HCT116 (cell line): ENCODE data around the gene ZNF593. TPM values are rescaled to one million over a fixed set of nuclear protein-coding genes. Genes with fewer than 3 reads are reported as not detected.

Source experiments
- ATAC-seq: fragments of 200-7000 bp; cut with Tn5 transposase; 2 replicates; pipeline ENCODE4 v1.9.1; 2020; ENCODE audit warnings: mild to moderate bottlenecking, moderate library complexity
- BruUV-seq: library from RNA; stranded (reverse); fragments of 400-500 nt; replicated peaks from 2 replicates; lab custom pipeline; 2021; lab: Mats Ljungman, UMichigan
- CTCF ChIA-PET: fragments of 300-600 bp; sonication (Branson Sonifier 250); formaldehyde crosslinking; loops from one replicate; lab custom pipeline; 2021; ENCODE audit warnings: antibody characterized with exemption; lab: Charles Lee
- POLR2A ChIA-PET: fragments of 300-600, 350-600 bp; sonication (Branson Sonifier 250); formaldehyde crosslinking; loops from one replicate; lab custom pipeline; 2021; ENCODE audit warnings: antibody characterized with exemption; lab: Charles Lee
- RAD21 ChIA-PET, 2 experiments: fragments of 300-600 bp; sonication (Branson Sonifier 250); formaldehyde crosslinking; loops; one replicate each; lab custom pipeline; 2023; ENCODE audit warnings: low total read pairs in 2 of 2; ENCODE audit not compliant: uncharacterized antibody in 2 of 2, unreplicated experiment in 2 of 2, low non-redundant PET in 1 of 2; lab: Charles Lee
- DNase-seq: peaks from one replicate; pipeline ENCODE4 v3.0.0-alpha.2; 2010; ENCODE audit warnings: low read depth, low spot score
- H2AFZ ChIP-seq: fragments of 200-600 bp; shearing (Covaris generic), sonication (generic); 2 replicates; pipeline ENCODE4 v1.6.1; 2017; ENCODE audit warnings: low read depth, mixed run types, mixed read lengths, antibody characterized with exemption, low read length; ENCODE audit not compliant: poor library complexity, severe bottlenecking
- H3K27ac ChIP-seq: 2 replicates; pipeline ENCODE4 v1.5.1; 2012; ENCODE audit warnings: low read depth, low read length
- H3K27me3 ChIP-seq: fragments of 200-600 bp; sonication (generic); 2 replicates; pipeline ENCODE4 v1.6.1; 2016; ENCODE audit warnings: mixed run types, low read length, mixed read lengths; ENCODE audit not compliant: insufficient read depth
- H3K36me3 ChIP-seq, 2 experiments: fragments of 200-500 bp in 1 of 2; fragments of 200-600 bp in 1 of 2; sonication (Bioruptor generic) in 1 of 2; sonication (generic) in 1 of 2; 2 replicates each; pipeline versions ENCODE4 v1.5.1 to v1.6.1; 2014 to 2016; ENCODE audit warnings: low read length in 2 of 2, inconsistent platforms in 1 of 2, mixed read lengths in 1 of 2, mixed run types in 1 of 2; ENCODE audit not compliant: insufficient read depth in 2 of 2, control insufficient read depth in 1 of 2
- H3K4me1 ChIP-seq, 2 experiments: fragments of 200-600 bp in 1 of 2; sonication (generic) in 1 of 2; 2 replicates each; pipeline versions ENCODE4 v1.5.1 to v1.6.1; 2012 to 2017; ENCODE audit warnings: low read length in 2 of 2, inconsistent platforms in 1 of 2, mild to moderate bottlenecking in 1 of 2, mixed read lengths in 1 of 2, mixed run types in 1 of 2, moderate library complexity in 1 of 2; ENCODE audit not compliant: insufficient read depth in 2 of 2, control insufficient read depth in 1 of 2
- H3K4me2 ChIP-seq: fragments of 200-600 bp; sonication (generic); 2 replicates; pipeline ENCODE4 v1.6.1; 2017; ENCODE audit warnings: mixed run types, low read length, mixed read lengths
- H3K4me3 ChIP-seq, 2 experiments: fragments of 200-600 bp in 1 of 2; sonication (generic) in 1 of 2; replicated peaks in 1 of 2; 2 replicates each; pipeline ENCODE4 v1.5.1; 2011 to 2016; ENCODE audit warnings: low read length in 2 of 2, control low read depth in 1 of 2, low read depth in 1 of 2, mild to moderate bottlenecking in 1 of 2, mixed read lengths in 1 of 2, mixed run types in 1 of 2
- H3K79me2 ChIP-seq: fragments of 200-600 bp; sonication (generic); 2 replicates; pipeline ENCODE4 v1.6.1; 2017; ENCODE audit warnings: mild to moderate bottlenecking, mixed run types, low read length, moderate library complexity, mixed read lengths; ENCODE audit not compliant: insufficient read depth
- H3K9ac ChIP-seq: fragments of 200-600 bp; sonication (generic); 2 replicates; pipeline ENCODE4 v1.6.1; 2016; ENCODE audit warnings: low read length, mixed read lengths
- H3K9me2 ChIP-seq: fragments of 200-600 bp; sonication (generic), shearing (Covaris generic); 2 replicates; pipeline ENCODE4 v1.6.1; 2017; ENCODE audit warnings: mixed run types, mild to moderate bottlenecking, moderate library complexity; ENCODE audit not compliant: insufficient read depth
- H3K9me3 ChIP-seq, 2 experiments: fragments of 200-500 bp in 1 of 2; fragments of 200-600 bp in 1 of 2; sonication (Bioruptor generic) in 1 of 2; sonication (generic) in 1 of 2; 2 replicates each; pipeline ENCODE4 v1.6.1; 2014 to 2017; ENCODE audit warnings: low read length in 2 of 2, mixed read lengths in 2 of 2, inconsistent platforms in 1 of 2, low read depth in 1 of 2, mild to moderate bottlenecking in 1 of 2, mixed run types in 1 of 2, moderate library complexity in 1 of 2; ENCODE audit not compliant: control insufficient read depth in 1 of 2, insufficient read depth in 1 of 2
- H4K20me1 ChIP-seq: fragments of 200-600 bp; sonication (generic), shearing (Covaris generic); 2 replicates; pipeline ENCODE4 v1.6.1; 2017; ENCODE audit warnings: mixed run types, mild to moderate bottlenecking, moderate library complexity; ENCODE audit not compliant: insufficient read depth
- CEBPB ChIP-seq: IDR thresholded peaks from 2 replicates; pipeline ENCODE4 v1.6.1; 2012; ENCODE audit warnings: low read depth
- EZH2 ChIP-seq: fragments of 200-600 bp; sonication (generic); IDR thresholded peaks from 2 replicates; pipeline ENCODE4 v1.6.1; 2017; ENCODE audit warnings: antibody characterized with exemption, mixed run types
- EZH2phosphoT487 ChIP-seq: fragments of 200-600 bp; IDR thresholded peaks from 2 replicates; pipeline ENCODE4 v1.6.1; 2018; ENCODE audit warnings: antibody characterized with exemption, borderline replicate concordance
- FOSL1 ChIP-seq: IDR thresholded peaks from 2 replicates; pipeline ENCODE4 v1.6.1; 2012; ENCODE audit warnings: low read depth
- SIN3A ChIP-seq: IDR thresholded peaks from 2 replicates; pipeline ENCODE4 v1.6.1; 2012; ENCODE audit warnings: low read depth
- SRF ChIP-seq: IDR thresholded peaks from 2 replicates; pipeline ENCODE4 v1.6.1; 2012; ENCODE audit warnings: low read depth
- TCF7L2 ChIP-seq: IDR thresholded peaks from 2 replicates; pipeline ENCODE4 v1.7.0; 2011; ENCODE audit warnings: borderline replicate concordance, inconsistent platforms; ENCODE audit not compliant: insufficient read depth, insufficient read length; ENCODE audit errors: extremely low read depth
- ZNF274 ChIP-seq: fragments of 200-500 bp; sonication (Bioruptor generic); IDR thresholded peaks from 2 replicates; pipeline ENCODE4 v1.6.1; 2014; ENCODE audit warnings: mild to moderate bottlenecking, low read depth, low read length, inconsistent platforms
- intact Hi-C: fragments of 100-400 bp; cut with micrococcal nuclease; formaldehyde crosslinking; loops from 2 replicates; pipeline ENCODE4 v1.10.0; 2022
- total RNA-seq: library from RNA; stranded (reverse); gene quantifications from one replicate; pipeline ENCODE4 v1.2.1, GENCODE V29; 2021; ENCODE audit not compliant: unreplicated experiment
- TF ChIP-seq, protein P1 (sequence below): IDR thresholded peaks from 2 replicates; pipeline ENCODE4 v1.6.1; 2012; ENCODE audit warnings: low read depth
- TF ChIP-seq, protein P2 (sequence below): IDR thresholded peaks from 2 replicates; pipeline ENCODE4 v1.6.1; 2012

ZNF593 gene
- total RNA-seq, 1 experiment from 2014 or later = 62.4 TPM

DNA sequence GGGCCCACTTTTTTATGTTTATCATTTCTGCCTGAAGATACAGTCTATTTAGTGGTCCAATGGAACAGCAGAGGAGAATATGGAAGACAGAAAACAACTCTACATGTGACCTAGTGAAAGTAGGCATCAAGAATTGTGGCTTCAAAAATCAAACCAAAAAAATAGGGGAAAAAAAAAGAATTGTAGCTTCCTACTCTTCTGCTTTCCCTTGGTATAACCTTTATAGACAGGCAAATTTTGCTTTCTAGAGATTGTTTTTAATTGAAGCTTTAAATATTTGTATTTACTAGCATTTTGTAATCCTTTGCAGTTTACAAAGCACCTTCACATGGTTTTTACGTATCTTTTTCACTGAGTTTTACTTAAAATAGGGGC, 43.8 kb upstream of the ZNF593 start:
- ChIA-PET RAD21 (no interaction called here), CTCF (interaction anchor here (2.0 kb wide), 1 partner anchor 108 kb away, joined by 6 read pairs; the partner anchor contains the start of gene CEP85), POLR2A (no interaction called here)
- no TSS peak for BruUV-seq
- H3K4me3 ChIP-seq = no peak overlapping the region
- no peak overlapping the region for H2AFZ ChIP-seq
- H3K4me2 ChIP-seq = peak overlapping the region; percentile 14; the same call in 1 of the 2 replicates
- peaks cover 4% of the 10 kb centered on the region; the same call in 1 of the 2 replicates for H3K79me2 ChIP-seq
- H3K9ac ChIP-seq = no peak overlapping the region
- H3K9me3 ChIP-seq = no peaks in the 10 kb centered on the region
- H3K36me3 ChIP-seq = no peaks in the 10 kb centered on the region
- H3K9me2 ChIP-seq = no peaks in the 10 kb centered on the region
- DNase-seq (no peak), ATAC-seq (no peak)
- H3K4me1 ChIP-seq = peaks cover 13 to 44% of the 10 kb centered on the region in 2 experiments
- intact Hi-C loops = no loop called here
- H3K27ac ChIP-seq = no peak overlapping the region
- no peaks in the 10 kb centered on the region for H3K27me3 ChIP-seq
- TF ChIP-seq ZNF274 = no peak
- TF ChIP-seq SRF = no peak
- TF ChIP-seq CEBPB = no peak
- TF ChIP-seq, protein P1, sequence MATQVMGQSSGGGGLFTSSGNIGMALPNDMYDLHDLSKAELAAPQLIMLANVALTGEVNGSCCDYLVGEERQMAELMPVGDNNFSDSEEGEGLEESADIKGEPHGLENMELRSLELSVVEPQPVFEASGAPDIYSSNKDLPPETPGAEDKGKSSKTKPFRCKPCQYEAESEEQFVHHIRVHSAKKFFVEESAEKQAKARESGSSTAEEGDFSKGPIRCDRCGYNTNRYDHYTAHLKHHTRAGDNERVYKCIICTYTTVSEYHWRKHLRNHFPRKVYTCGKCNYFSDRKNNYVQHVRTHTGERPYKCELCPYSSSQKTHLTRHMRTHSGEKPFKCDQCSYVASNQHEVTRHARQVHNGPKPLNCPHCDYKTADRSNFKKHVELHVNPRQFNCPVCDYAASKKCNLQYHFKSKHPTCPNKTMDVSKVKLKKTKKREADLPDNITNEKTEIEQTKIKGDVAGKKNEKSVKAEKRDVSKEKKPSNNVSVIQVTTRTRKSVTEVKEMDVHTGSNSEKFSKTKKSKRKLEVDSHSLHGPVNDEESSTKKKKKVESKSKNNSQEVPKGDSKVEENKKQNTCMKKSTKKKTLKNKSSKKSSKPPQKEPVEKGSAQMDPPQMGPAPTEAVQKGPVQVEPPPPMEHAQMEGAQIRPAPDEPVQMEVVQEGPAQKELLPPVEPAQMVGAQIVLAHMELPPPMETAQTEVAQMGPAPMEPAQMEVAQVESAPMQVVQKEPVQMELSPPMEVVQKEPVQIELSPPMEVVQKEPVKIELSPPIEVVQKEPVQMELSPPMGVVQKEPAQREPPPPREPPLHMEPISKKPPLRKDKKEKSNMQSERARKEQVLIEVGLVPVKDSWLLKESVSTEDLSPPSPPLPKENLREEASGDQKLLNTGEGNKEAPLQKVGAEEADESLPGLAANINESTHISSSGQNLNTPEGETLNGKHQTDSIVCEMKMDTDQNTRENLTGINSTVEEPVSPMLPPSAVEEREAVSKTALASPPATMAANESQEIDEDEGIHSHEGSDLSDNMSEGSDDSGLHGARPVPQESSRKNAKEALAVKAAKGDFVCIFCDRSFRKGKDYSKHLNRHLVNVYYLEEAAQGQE = no peak
- TF ChIP-seq FOSL1 = no peak
- no peak for TF ChIP-seq EZH2
- TF ChIP-seq, protein P2, sequence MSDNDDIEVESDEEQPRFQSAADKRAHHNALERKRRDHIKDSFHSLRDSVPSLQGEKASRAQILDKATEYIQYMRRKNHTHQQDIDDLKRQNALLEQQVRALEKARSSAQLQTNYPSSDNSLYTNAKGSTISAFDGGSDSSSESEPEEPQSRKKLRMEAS = no peak
- no peak for TF ChIP-seq TCF7L2
- TF ChIP-seq SIN3A = no peak
- no peak for TF ChIP-seq EZH2phosphoT487
- TF ChIP-seq, all 23 proteins: peak for 0
- peaks cover 3% of the 10 kb centered on the region; the same call in 1 of the 2 replicates for H4K20me1 ChIP-seq
